ENCODE results near the gene GRIK4.

The GRIK4 gene

DNA sequence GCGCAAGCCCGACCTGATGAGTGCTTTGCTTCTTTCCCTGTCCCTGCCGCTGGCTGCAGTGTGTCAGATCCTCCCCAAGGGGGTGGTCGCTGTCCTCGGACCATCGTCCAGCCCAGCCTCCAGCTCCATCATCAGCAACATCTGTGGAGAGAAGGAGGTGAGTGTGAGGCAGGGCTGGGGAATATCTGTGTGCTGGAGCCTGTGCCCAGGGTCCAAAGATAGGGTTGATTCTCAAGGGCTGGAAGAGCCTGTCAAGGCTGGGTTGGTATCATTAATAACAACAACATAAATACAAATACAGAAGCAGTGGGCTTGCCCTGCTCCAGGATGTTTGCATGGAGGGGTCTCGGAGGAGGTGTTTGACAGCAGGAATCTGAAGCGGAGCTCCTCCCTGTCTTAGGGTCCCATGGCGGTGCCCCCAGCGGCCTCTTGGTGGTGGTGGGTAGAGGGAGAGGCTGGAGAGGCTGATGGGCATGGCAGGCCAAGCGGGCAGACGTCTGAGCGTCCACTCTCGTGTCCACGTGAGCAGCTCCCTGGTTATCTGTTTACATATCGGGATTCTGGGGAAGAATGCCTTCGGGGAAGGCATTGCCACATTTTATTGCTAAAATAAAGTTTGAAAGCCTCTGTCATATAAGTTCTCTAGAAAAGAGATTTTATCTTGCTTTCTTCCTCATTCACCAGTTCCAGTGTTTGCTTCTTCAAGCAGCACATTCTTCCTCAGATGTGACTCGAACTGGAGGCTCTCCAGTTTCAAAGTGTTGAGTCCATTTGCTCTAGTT, 304.0 kb downstream of the GRIK4 start:
- no peak for DNase-seq (ENCODE audit: low read depth)

DNA sequence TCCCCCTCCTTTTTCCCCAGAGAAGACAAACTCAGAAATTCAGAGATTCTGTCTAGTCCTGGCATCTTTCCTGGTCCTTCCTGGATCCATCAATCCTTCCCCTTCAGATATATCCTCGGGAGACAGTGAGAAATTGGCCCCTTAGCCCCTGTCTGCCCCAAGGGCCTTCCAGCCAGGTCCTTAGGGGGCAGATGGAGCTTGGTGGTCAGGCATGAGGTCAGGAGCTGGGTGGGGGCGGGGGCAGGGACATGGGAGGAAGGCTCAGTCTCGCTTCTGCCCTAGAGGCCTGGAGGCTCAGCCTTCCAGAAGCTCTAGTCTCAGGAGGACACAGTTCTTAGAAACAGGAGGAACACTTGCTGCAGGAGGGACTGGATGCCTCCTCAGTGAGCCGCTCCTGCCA, 304.6 kb downstream of the GRIK4 start:
- no peak for DNase-seq (ENCODE audit: low read depth)

DNA sequence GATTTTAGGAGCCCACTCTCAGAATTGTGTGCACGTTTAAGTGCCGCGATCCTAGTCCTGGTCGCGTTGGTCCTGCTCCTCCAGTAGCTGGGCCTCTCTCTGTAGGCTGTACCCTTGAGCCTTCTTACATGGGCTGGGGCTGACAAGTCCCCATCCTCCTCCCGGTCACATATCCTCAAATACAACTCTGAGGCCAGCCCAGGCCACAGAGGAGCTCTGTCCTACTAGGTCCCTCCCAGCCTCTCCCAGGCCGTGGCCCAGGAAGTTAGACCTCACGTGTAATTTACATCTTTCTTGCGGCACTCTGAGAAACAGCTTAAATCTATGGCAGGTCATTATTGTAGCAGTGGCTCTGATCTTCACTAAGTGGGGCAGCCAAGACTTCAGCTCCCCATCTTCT, 305.2 kb downstream of the GRIK4 start:
- DNase-seq (ENCODE audit: low read depth) = no peak

DNA sequence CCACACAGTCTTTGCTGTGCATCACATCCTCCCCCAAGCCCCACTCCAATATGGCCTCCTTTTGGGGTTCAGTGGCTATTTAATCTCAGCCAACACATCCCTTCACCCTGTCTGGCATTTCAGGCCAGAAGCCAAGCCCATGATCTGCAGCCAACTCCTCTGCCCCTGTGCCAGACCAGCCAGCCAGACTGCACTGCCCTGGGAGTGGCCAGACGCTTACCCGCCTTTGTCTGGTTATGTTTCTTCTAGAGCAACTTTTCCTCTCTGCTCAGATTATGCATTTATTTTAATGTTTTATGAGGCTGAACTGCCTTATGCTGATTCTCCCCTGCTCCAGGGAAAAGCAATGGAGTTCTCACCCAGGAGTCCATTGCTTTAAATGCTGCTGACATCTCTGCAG, 305.6 kb downstream of the GRIK4 start:
- no peak for DNase-seq (ENCODE audit: low read depth)

DNA sequence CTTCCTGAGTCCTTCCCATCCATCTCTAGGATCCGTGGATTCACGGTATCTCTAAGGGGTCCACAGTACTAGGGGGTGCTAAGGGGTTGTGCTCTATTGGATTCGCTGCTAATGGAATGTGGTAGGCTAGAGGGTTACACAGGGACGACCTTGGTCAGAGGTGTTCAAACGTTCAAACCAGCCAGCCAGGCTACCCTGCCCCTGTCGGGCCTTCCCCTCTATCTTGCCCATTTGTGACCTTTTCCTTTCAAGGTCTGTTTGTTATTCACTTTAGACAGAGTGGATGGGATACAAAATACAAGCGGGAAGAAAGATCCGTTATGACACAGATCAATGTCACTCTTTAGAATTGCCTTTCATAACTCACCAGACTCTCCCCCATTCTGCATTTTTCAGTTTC, 306.5 kb downstream of the GRIK4 start:
- no peak for DNase-seq (ENCODE audit: low read depth)

DNA sequence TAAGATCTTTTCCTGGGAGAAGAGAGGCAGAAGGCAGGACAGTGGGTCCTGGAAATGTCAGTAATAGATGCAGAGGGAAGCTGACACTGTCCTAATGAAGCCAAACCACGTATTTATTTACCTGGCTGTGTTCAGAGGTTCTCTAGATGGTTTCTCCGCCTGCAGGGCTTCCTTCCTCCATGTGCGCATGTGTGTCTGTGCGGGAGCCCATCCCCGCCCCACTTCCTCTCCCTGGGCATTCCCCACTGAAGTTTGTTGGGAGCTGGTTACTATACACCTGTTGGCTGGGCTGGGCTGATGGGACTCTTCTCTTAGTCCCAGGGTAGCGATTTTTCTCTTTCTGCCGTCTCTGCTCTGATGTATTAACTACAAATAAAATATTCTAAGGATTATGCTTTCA, 307.5 kb downstream of the GRIK4 start:
- no peak for DNase-seq (ENCODE audit: low read depth)

DNA sequence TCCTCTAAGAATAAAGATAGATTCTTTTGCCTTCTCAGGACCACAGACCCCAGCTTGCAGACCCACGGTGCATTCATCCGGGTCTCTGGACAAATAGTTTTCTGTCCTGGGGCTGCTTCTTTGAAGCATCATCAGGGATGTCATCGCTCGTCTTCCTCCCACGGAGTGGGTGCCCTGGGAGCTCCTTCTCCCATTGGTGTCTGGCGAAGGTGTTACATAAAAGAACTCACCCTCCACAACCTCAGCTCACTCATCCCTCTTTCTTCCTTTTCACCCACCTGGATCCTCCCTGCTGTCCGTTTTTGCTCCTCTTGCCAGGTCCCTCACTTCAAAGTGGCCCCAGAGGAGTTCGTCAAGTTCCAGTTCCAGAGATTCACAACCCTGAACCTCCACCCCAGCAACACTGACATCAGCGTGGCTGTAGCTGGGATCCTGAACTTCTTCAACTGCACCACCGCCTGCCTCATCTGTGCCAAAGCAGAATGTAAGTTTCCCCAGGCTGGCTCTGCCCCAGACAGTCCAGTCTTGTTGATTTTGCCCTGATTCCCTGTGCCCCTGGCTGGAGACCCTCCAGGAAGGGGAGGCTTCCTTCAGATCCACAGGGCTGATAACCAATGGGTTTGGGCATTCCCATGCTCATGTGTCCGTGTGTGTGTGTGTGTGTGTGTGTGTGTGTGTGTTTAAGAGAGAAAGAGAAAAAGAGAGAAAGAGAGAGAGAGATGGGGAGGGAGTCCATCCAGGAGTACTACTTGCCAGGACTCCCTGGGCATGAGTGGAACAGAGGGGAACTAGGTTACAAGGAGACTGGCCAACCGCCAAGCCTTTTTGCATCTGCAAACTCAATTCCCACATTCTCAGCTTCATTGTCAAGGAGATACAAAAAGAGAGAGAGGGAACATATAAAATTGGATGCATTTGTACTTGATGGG, 308.2 kb downstream of the GRIK4 start:
- DNase-seq (ENCODE audit: low read depth) = no peak

DNA sequence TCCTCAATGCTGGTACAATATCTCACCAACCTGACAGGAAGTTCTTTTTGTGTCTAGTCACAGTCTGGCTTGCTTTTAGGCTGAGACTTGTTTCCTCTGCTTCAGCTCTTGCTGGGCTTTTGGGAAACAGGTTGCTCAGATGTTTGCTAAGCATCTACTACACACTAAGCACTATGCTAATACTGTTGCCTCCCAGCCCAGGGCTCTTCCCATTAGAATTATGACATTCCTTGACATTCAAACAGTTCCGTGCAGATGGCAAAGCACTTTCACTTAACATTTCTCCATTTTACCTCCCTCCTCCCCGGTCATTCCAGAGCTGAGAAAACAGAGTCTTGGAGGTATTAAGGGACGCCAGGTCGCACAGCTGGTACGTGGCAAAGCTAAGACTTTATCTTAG, 311.6 kb downstream of the GRIK4 start:
- DNase-seq (ENCODE audit: low read depth) = no peak

DNA sequence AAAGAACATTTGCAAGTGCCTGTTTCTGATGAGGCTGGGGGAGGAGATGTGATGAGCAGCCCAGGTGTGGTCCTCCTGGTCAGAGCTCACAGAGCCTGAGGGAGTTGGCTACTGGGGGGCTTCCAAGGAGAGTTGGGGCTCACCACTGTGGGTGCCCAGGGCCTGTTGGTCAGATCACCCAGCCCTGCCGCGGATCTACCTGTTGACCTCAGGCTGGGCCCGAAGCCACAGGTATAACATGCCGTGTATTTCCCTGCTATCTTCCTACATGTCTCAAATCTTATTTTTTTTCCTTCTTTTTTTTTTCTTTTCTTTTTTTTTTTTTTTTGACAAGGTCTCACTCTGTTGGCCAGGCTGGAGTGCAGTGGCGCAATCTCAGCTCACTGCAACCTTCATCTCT, 312.7 kb downstream of the GRIK4 start:
- DNase-seq (ENCODE audit: low read depth) = no peak

DNA sequence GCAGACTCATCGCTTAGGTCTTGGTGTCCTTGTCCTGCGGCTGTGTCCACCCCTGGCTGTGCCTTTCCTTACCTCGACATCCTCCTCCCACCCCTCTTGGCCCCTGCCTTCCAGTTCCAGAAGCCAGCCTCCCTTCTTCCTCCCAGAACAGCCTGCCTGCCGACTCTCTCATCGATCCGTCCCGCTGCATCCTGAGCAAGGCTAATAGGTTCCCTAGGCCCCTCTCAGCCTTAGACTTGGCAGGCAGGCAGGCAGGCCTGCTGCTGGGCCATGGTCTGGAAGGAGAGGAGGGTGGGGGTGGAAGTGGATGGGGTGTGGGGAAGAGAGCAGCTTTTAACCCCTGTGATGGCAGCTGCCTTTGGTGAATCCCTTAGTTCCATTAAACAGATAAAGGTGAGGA, 315.6 kb downstream of the GRIK4 start:
- no peak for DNase-seq (ENCODE audit: low read depth)

DNA sequence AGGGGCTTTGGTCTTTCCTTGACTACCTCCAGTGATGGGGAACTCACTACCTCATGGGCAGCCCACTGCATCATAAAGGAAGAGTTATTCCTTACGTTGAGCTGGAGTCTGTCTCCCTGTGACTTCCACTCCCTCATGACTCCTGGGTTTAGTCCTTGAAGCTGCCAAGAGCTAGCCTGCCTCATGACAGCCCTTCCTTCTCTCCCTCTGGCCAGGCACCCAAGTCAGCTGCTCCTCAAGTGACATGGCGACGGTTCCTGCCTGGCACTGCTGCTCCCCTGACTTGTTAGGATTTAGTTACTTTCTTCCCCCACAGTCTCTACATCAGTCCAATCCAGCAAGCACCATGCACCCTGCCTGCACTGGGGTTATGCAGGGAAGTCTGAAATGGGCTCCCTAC, 316.3 kb downstream of the GRIK4 start:
- no peak for DNase-seq (ENCODE audit: low read depth)

DNA sequence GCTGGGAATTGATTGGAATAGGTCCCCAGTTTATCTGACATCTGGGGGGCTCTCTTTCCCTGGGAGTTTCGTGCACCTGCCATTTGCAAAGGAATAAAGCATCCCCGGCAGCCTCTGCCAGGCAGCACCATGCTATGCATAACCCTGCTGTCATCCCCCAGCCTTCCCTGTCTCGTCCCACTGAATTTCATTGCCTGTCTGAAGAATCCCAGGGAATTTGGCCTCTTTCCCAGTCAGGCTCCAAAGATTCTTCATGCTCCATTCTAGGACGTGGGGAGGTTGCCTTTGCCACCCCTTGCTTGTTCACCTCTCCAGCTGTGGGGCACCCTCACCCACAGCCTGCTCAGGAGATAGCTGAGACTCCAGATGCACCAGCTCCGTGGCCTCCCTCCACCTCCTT, 317.3 kb downstream of the GRIK4 start:
- no peak for DNase-seq (ENCODE audit: low read depth)

DNA sequence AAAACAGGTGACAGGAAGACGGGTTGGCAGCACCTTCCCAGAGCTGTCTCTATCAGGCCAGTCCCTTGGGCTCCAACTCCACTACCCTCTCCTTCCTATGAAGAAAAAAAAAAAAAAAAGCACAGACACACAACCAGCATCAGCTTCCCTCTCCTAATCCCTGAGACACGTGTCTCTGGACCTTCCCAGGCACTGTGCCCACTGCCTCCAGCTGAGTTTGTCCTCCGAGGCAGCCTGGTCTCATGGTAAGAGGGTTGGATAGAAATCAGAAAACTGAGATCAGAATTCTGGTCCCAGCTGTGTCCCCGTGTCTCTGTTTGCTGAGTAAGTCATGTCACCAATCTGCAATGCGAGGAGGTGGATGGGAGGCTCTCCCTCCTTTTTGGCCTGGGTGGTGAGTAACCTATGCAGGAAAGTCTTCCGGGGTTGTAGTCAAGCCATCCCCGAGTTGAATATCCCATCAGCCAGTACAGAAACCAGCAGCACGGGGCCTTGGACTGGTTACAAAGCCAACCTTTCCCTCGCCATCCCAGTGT, 318.6 kb downstream of the GRIK4 start:
- no peak for DNase-seq (ENCODE audit: low read depth)

DNA sequence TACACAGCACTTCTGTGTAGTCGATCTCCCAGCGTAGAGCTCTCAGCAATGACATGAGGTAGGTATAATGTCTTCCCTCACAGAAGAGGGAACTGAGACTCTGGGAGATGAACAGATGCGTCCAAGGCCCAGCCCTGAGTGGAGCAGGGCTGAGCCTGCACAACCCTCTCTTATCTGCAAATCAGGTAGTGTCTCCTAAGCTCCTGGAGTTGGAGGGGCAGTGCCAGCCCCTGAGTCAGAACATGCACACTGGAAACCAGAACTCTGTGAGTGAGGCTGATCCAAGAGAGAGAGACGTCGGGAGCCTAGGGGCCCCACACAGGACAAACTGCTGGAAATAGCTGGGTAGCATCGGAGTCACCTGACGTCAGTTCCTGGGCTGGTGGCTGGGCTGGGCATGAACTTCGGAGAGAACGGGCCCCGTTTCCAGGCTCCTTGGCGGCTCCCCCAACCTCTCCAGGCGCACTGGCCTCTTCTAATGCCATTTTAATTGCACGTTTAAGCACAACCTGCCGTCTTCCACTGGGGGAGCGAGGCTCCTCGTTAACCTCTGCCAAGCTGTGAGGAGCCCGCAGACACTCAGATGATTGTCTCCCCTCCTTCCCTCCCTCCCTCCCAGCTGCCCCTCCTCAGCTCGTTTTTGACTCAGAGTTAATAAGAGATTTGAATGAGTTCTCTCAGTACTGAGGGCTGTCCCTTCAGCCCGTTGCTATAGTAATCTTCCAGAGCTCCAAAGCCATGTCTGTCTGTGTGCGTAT, 321.1 kb downstream of the GRIK4 start:
- DNase-seq (ENCODE audit: low read depth) = no peak

DNA sequence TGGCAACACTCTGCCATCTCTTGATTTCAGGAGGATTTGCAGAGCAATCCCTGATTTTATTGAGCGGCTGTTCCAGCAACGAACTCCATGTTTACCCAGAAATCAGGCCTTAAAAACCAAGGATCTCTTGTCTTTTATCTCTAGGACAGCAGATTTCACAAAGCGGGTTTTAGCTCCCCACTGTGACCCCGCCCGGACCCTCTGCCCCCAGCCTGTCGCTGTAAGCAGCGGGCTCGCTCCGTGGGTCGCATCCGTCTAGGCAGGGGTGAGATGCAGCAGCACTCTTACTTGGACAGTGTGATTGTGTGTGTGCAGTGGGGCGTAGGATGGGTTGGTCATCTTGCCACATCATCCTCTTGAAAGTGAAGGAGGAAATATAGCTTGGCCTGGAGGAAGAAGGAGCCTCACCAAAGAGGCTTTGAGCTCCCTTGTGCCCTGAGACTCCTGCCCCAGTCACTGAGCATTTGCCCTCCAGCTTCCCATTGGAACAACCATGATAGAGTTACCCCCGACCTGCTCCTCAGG, 323.2 kb downstream of the GRIK4 start:
- no peak for DNase-seq (ENCODE audit: low read depth)

DNA sequence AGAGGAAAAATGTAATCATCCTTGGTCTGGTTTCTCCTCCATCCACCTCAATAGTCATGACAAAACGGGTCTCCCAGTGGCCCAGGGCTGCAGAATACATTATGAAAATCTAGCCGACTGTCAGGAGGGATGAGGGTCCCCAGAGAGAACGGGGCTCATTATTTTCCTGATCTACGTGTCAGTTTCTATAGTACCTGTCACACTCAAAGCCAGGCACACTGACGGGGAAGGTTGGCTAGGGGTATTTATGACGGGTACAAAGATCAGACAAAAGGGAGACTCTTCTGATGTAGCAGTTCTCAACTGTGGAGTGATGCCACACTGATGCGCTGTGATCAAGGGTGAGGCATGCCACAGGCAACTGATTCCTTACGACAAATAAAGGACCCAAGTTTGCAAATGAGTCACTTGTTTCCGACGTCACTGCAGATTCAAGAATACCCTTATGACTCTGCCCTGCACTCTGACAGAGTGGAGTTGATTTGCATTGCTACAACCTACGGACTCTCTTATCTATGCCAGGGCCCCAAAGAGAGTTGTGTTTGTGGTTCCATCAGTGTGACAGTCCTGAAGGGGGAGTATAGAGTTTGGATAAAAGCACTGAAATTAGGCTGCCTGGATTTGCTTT, 324.2 kb downstream of the GRIK4 start:
- no peak for DNase-seq (ENCODE audit: low read depth)

DNA sequence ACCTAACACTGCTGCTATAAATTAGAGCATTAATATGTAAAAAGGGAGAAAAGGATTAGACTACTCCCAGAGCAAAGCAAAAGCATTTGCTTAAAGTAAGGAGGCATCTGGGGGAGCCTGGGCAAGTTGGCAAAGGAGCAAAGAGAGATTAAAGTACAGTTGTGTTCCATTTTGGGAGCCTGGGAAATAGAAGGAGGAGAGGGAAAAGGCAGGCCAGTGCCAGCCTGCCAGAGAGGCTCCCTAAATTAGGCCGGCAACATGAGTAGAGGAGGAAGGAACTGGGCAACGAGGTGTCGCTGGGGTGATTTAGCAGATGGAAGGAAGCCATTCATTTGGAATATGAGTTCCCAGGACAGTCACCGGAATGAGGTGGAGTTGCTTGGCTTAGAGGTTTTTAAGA, 326.1 kb downstream of the GRIK4 start:
- DNase-seq (ENCODE audit: low read depth) = no peak

DNA sequence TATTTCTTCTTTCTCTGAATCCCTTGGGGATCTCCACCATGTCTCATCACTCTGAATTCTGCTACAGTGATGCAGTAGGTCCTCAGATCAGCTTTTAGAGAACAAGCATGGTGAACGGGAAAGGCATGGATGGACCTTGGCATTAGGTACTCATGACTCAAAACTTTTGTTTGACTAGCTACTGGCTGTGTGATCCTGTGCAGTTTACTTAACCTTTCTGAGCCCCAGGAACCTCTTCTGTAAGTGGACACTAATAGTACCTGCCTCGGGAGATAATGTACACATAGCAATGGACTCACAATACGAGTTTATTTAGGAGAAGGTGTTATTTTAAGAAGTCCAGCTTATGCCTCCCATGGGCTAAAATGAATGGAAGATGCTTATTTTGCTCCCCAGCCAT, 327.7 kb downstream of the GRIK4 start:
- DNase-seq (ENCODE audit: low read depth) = no peak

DNA sequence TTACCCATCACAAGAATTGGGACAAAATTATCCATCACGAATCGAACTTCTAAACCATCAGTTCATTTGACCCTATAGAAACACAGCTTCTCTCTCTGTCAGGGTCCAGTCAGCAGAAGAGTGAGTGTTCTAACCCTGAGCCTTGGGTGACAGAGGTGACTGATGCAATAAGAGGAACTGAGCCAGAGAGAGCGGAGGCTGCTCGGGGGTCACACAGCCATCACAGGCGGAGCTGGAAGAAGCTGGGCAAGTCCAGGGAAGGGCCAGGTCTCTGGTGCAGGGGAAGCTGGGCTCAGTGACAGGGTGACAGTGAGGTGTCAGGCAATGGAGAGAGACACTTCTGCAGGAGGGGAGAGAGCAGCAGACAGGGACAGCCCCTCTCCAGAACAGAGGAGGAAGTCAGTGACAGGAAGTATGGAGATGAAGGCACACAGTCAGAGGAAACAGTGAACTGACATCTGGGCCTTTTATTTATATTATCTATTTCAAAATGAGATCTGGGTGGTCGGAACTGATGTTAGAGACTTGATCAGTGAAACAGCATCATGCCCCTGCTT, 328.4 kb downstream of the GRIK4 start:
- no peak for DNase-seq (ENCODE audit: low read depth)

DNA sequence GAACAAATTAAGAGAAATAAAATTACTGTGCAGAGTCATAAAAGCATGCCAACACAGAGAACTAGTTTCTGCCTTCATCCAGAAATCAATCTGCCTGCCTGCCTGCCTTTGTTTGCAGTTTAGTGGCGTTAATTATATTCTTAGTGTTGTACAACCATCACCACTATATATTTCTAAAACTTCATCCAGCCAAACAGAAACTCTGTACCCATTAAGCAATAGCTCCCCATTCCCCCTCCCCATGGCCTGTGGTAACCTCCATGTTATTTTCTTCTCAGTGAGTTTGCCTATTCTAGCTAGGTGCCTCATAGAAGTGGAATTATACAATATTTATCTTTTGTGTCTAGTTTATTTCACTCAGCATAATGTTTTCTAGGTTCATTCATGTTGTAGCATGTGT, 329.1 kb downstream of the GRIK4 start:
- no peak for DNase-seq (ENCODE audit: low read depth)

DNA sequence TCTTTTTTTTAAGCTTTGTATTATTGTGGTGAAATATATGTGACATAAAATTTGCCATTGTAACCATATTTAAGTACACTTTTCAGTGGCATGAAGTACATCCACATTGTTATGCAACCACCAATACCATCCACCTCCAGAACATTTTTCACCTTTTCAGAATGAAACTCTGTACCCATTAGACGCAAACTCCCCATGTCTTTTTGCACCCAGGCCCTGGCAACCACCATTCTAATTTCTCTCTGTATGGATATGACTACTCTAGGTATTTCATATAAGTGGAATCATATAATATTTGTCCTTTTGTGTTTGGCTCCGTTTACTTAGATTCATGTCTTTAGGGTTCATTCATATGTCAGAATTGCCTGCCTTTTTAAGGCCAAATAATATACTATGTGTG, 329.5 kb downstream of the GRIK4 start:
- no peak for DNase-seq (ENCODE audit: low read depth)
